ENCODE measurements around the gene HCN4.

- TF ChIP-seq TAF1 (conservative IDR thresholded peaks at IDR 0.05), result no peak
- no peak for TF ChIP-seq JUND (IDR thresholded peaks at IDR 0.05)
- TF ChIP-seq MAX (IDR thresholded peaks at IDR 0.05), result no peak
- TF ChIP-seq YY1 (IDR thresholded peaks at IDR 0.05), result no peak
- TF ChIP-seq CTCF (IDR thresholded peaks at IDR 0.05; ENCODE audit: low read depth, low read length, missing input control), result no peak
- TF ChIP-seq GABPA (IDR thresholded peaks at IDR 0.05 in 1 of 2, conservative IDR thresholded peaks at IDR 0.05 in 1 of 2), result no peak
- no peak for TF ChIP-seq REST (IDR thresholded peaks at IDR 0.05)
These were observed 37.3 kb downstream of the HCN4 start for GRCh38 chr15:73331501-73331900.
